Activated CD8-positive, alpha-beta memory T cell treated with anti-CD3 and anti-CD28 coated beads, Interleukin-2, amount 50 U/mL, for 4 hours (primary cell): Measurements from ENCODE around the gene PDK1.

Experiments used
- DNase-seq: peaks from one replicate; pipeline ENCODE4 v3.0.0-alpha.2; 2020

The PDK1 gene

DNA sequence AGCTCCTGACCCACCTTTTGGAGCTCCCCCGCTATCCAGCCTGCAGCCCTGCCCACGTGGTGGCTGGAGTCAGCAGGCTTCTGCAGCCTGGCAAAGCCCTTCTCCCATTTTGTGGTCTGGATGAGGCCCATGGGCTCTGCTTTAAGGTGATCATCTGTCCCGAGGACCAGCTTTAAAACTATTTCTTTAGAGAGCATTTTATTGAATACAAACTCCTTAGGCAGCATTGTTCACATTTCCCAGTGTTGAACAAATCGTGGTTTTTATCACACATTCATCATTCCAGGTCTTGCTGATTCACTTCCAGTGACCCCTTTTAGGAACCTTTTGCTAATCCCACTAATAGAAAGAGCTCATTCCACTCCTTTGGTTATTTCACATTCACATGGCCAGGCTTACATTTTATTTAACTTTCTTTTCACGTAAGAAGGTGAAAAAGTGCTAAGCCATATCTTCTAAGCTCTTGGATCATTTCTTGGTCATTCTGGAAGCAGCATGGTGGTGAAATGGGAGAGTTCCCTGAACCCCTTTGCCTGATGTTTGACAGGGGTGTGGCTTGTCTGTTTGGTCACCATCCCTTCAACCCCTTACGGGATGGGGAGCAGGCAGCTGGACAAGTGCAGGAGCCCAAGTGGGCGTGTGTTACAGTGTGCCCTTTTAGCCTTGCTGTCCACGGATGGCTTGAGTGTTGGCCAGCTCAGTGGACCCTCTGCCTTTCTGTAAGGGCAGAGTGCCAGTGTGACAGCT is 99.4 kb downstream of the PDK1 start:
- DNase-seq = no peak

DNA sequence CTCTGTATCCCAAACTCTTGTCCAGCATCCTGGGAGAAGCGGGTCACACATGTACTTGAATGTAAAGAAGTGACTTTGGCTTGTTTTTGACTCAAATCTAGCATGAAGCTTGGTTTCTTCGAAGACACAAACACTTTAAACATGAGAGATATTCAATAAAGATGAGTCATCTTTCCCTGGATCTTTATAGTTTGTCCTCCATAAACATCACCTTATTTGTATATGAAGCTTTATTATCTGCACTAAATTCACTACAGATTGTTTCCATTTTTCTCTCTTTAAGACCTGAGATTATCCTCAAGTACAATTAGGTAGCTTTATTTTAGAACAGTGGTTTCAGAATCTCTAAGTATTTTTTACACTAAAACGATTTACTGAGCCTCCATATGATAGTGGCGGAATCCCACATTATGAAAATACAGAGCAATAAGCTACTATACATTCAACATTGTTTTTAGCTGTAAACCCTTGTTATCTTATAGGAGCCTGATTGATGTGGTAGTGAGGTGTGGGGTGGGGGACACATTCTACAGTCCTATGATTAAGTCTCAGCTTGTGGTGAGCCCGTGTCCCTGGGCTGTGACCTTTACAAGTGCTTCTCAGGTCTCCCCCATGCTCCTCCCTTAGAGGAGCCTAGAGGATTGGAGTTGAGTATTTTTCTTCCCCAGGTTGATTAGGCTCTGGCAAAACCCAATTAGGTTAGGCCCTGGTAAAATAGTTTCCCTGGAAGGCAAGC is 100.1 kb downstream of the PDK1 start:
- DNase-seq = no peak
